Smooth muscle cell (in vitro differentiated cells): ENCODE results near the gene SESN1. TPM values are rescaled to one million over a fixed set of nuclear protein-coding genes. Genes with fewer than 3 reads are reported as not detected.

Experiments used
- DNase-seq: peaks from one replicate; lab custom pipeline; 2025; ENCODE audit not compliant: unreplicated experiment; lab: John Stamatoyannopoulos, UW
- H2AFZ ChIP-seq: fragments of 200-600 bp; sonication (generic); 2 replicates; pipeline ENCODE4 v1.6.0; 2016; ENCODE audit warnings: antibody characterized with exemption, low read depth, mild to moderate bottlenecking
- H3F3A ChIP-seq: fragments of 200-600 bp; sonication (generic); 2 replicates; pipeline ENCODE4 v1.6.0; 2017; ENCODE audit warnings: antibody characterized with exemption, low read depth
- H3K27ac ChIP-seq: fragments of 200-600 bp; sonication (generic); 2 replicates; pipeline ENCODE4 v1.5.1; 2016; ENCODE audit warnings: low read depth, mild to moderate bottlenecking
- H3K27me3 ChIP-seq: fragments of 200-600 bp; sonication (generic); 2 replicates; pipeline ENCODE4 v1.6.1; 2016; ENCODE audit warnings: low read depth, mild to moderate bottlenecking
- H3K36me3 ChIP-seq: fragments of 200-600 bp; sonication (generic); 2 replicates; pipeline ENCODE4 v1.5.1; 2016; ENCODE audit warnings: low read depth
- H3K4me1 ChIP-seq: fragments of 200-600 bp; sonication (generic); 2 replicates; pipeline ENCODE4 v1.5.1; 2016; ENCODE audit warnings: low read depth
- H3K4me2 ChIP-seq: fragments of 200-600 bp; sonication (generic); 2 replicates; pipeline ENCODE4 v1.6.0; 2016; ENCODE audit warnings: mild to moderate bottlenecking
- H3K4me3 ChIP-seq: fragments of 200-600 bp; sonication (generic); 2 replicates; pipeline ENCODE4 v1.5.1; 2016; ENCODE audit warnings: mild to moderate bottlenecking
- H3K79me2 ChIP-seq: fragments of 200-600 bp; sonication (generic); 2 replicates; pipeline ENCODE4 v1.6.0; 2016; ENCODE audit warnings: low read depth, mild to moderate bottlenecking
- H3K9ac ChIP-seq: fragments of 200-600 bp; sonication (generic); 2 replicates; pipeline ENCODE4 v1.6.0; 2016; ENCODE audit warnings: low read depth
- H3K9me3 ChIP-seq: fragments of 200-600 bp; sonication (generic); replicated peaks from 2 replicates; pipeline ENCODE4 v1.5.1; 2016; ENCODE audit warnings: low read depth
- H4K20me1 ChIP-seq: fragments of 200-600 bp; sonication (generic); 2 replicates; pipeline ENCODE4 v1.6.0; 2016; ENCODE audit warnings: low read depth
- WGBS: methylation state at CpG from one replicate; pipeline ENCODE4 v1.1.7; 2016; ENCODE audit warnings: low lambda C conversion rate; 5-methylcytosine and 5-hydroxymethylcytosine counted together
- polyA plus RNA-seq: library from polyadenylated mRNA; unstranded; fragments of >200 nt; fragmentation: Nextera tagmentation; extraction: Ambion mirVana; gene quantifications from 2 replicates; pipeline ENCODE4 v1.2.1, GENCODE V29; 2016
- total RNA-seq: library from RNA; depleted of rRNA; stranded (reverse); fragments of >200 nt; gene quantifications from 2 replicates; pipeline ENCODE4 v1.2.3, GENCODE V29; 2014
- TF ChIP-seq, protein P1 (sequence below): fragments of 200-600 bp; sonication (generic); IDR thresholded peaks from 2 replicates; pipeline ENCODE4 v1.5.1; 2017; ENCODE audit warnings: borderline replicate concordance, mild to moderate bottlenecking, antibody characterized with exemption; ENCODE audit not compliant: insufficient read depth, poor library complexity, severe bottlenecking

SESN1 gene
- total and polyA plus RNA-seq, 2 experiments from 2014 or later, result 24.1 to 38.7 TPM

DNA sequence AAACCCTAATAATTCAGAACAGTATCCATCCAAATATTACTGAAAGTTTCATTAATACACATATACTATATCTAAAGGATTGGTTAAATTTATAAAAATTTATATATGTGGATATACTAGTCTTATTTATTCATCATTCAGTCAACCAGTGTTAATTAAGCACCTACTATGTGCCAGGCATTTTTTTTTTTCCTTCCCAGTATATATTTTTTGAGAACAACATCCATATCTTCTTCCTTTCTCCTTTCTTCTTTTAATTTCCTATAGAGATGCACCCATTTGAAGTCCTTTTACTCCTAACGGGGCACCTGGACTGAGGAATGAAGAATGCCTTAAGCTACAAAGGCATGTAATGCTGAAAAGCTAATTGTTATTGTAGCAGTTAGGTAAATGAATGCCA lies 72.8 kb downstream of the SESN1 start:
- Histone ChIP-seq H3K27me3 (no peaks in the 10 kb centered on the region), H3K36me3 (no peaks in the 10 kb centered on the region), H3K9ac (no peak overlapping the region), H3K4me3 (no peak overlapping the region), H3K4me1 (no peaks in the 10 kb centered on the region), H4K20me1 (peaks cover 6% of the 10 kb centered on the region), H3K4me2 (no peak overlapping the region), H3K27ac (no peak overlapping the region), H3K9me3 (peaks cover 6% of the 10 kb centered on the region), H2AFZ (no peak overlapping the region), H3K79me2 (no peaks in the 10 kb centered on the region), H3F3A (no peaks in the 10 kb centered on the region)
- WGBS, result 83% methylated on average over 1 of the region's 1 CpG
- TF ChIP-seq, protein P1, sequence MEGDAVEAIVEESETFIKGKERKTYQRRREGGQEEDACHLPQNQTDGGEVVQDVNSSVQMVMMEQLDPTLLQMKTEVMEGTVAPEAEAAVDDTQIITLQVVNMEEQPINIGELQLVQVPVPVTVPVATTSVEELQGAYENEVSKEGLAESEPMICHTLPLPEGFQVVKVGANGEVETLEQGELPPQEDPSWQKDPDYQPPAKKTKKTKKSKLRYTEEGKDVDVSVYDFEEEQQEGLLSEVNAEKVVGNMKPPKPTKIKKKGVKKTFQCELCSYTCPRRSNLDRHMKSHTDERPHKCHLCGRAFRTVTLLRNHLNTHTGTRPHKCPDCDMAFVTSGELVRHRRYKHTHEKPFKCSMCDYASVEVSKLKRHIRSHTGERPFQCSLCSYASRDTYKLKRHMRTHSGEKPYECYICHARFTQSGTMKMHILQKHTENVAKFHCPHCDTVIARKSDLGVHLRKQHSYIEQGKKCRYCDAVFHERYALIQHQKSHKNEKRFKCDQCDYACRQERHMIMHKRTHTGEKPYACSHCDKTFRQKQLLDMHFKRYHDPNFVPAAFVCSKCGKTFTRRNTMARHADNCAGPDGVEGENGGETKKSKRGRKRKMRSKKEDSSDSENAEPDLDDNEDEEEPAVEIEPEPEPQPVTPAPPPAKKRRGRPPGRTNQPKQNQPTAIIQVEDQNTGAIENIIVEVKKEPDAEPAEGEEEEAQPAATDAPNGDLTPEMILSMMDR, result no peak
- DNase-seq, result no peak

DNA sequence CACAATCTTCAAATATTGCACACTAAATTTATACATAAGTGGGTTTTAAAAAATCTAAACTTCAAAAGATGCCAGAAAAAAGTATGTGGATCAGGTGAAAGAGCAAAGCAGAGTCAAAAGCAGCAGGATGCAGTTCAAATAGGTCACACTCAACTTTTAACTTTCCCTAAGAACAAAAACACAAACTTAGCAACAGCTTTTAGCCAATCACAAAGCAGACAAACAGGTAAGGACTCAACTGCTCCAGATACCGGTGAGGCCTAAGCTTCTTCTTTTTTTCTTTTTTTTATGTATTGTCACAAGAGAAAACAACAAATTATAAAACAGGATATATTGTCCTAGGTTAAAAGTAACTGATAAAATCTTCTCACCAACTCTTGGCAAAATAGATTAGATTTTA lies 74.7 kb downstream of the SESN1 start:
- Histone ChIP-seq H2AFZ (no peak overlapping the region), H3F3A (no peaks in the 10 kb centered on the region), H4K20me1 (peaks cover 6% of the 10 kb centered on the region), H3K79me2 (no peaks in the 10 kb centered on the region), H3K27ac (no peak overlapping the region), H3K27me3 (no peaks in the 10 kb centered on the region), H3K4me2 (no peak overlapping the region), H3K9ac (no peak overlapping the region), H3K4me3 (no peak overlapping the region), H3K4me1 (peaks cover 5% of the 10 kb centered on the region), H3K36me3 (no peaks in the 10 kb centered on the region), H3K9me3 (no peaks in the 10 kb centered on the region)
- TF ChIP-seq, protein P1, result no peak
- no peak for DNase-seq
- 59% methylated on average over 1 of the region's 1 CpG for WGBS

DNA sequence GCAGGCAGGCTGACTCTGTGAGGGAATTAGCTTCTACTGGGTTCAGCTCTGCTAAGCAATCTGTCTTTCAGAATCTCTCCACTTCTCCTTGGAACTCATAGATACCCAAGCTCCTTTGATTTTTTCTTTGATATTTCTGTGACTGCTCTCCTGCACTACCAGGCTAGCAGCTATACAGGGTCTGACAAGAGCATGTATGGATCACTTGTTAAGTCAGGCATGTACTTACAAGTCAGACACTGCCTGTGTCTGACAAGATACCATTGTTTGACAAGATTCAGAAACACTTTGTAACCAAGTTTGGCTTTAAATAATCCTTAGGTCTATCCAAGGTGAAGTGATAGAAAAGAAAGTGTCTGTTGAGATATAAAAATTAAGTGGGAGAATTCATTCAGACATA lies 79.5 kb downstream of the SESN1 start:
- no peak overlapping the region for H2AFZ ChIP-seq
- H3K9ac ChIP-seq, result no peak overlapping the region
- H3K27ac ChIP-seq, result peak overlapping the region; percentile 8
- no peaks in the 10 kb centered on the region for H3K36me3 ChIP-seq
- H3K4me3 ChIP-seq, result no peak overlapping the region
- no peaks in the 10 kb centered on the region for H3F3A ChIP-seq
- no peaks in the 10 kb centered on the region for H3K9me3 ChIP-seq
- no peak for DNase-seq
- TF ChIP-seq, protein P1, result no peak
- no peaks in the 10 kb centered on the region for H3K79me2 ChIP-seq
- peak overlapping the region; percentile 20 for H3K4me2 ChIP-seq
- H3K27me3 ChIP-seq, result no peaks in the 10 kb centered on the region
- peaks cover 7% of the 10 kb centered on the region for H3K4me1 ChIP-seq
- H4K20me1 ChIP-seq, result no peaks in the 10 kb centered on the region

DNA sequence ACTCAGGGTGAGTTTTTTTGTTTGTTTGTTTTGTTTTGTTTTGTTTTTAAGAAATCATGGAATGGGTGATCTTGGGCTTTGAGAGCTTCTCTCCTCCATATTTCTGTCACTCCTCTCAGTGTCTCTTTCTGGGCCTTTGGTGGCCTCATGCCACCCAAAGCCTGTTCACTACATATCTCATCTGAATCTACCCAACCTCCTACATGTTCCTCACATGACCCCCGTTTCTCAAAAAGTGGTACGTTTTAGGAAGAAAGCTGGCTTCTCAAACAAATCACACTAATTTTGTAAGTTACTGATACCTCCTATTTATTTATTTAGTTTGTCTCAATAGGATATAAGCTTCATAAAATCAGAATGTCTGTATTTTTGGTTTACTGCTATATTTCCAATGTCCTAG lies 80.0 kb downstream of the SESN1 start:
- Histone ChIP-seq H3K9me3 (no peaks in the 10 kb centered on the region), H3K36me3 (no peaks in the 10 kb centered on the region), H3K27ac (peak overlapping the region; percentile 8), H4K20me1 (no peaks in the 10 kb centered on the region), H3K27me3 (no peaks in the 10 kb centered on the region), H3K4me1 (peaks cover 12% of the 10 kb centered on the region), H3K4me3 (no peak overlapping the region), H3K4me2 (peak overlapping the region; percentile 20), H2AFZ (no peak overlapping the region), H3K79me2 (no peaks in the 10 kb centered on the region), H3F3A (no peaks in the 10 kb centered on the region), H3K9ac (no peak overlapping the region)
- TF ChIP-seq, protein P1, result no peak
- 95% methylated on average over 2 of the region's 2 CpGs for WGBS
- DNase-seq, result no peak
